Epithelial cell of proximal tubule (primary cell): ENCODE results near the gene GLS. TPM values are rescaled to one million over a fixed set of nuclear protein-coding genes. Genes with fewer than 3 reads are reported as not detected.

Experiments
- DNase-seq: peaks from one replicate; pipeline ENCODE4 v3.0.0-alpha.2; 2011; ENCODE audit warnings: low read depth
- H3K4me3 ChIP-seq: 2 replicates; pipeline ENCODE4 v1.5.1; 2011; ENCODE audit warnings: low read depth, mild to moderate bottlenecking, low read length
- total RNA-seq: library from RNA; depleted of rRNA; stranded (reverse); fragments of >200 nt; gene quantifications from 2 replicates; pipeline ENCODE4 v1.2.3, GENCODE V29; 2015
- TF ChIP-seq, protein P1 (sequence below): conservative IDR thresholded peaks from 2 replicates; pipeline ENCODE4 v1.5.1; 2012; ENCODE audit warnings: low read depth, mild to moderate bottlenecking, low read length

The GLS gene
- total RNA-seq, 1 donor from 2014 or later, result 246 TPM

DNA sequence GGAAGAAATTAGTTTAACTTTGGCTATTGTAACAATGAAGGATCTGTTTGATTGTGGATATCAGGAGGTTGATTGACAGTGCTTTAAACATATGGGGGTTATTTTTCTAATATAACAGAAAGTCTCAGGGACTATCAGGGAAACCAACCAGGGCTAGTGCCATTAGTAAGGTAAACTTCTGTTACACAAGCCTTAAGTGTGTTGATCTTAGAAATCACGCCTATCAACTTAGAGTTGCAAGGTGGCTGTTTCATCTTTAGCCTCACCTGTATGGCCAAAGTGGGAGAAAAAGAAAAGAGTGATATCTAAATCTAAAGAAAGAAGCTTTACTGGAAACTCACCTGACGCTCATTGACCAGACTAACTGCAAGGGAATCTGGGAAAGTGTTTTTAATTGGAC lies 62.1 kb downstream of the GLS start:
- no peak for DNase-seq

DNA sequence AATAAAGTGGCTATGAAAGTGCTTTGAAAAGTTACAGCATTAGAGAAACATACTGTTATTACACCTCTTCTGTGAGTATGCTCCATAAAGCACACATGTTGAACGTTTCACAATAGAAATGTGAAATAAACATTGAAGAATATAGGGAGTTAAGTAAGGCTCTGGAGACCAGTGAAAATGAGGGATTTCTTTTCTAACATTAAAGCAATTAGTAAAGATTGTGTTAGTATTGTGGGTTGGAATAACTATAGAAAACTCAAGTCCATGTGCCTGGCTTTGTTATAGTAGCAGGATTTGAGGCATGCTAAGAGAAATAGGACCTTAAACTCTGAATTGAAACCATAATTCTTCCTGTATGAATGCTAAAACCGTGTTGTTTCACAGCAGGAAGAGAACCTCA lies 63.1 kb downstream of the GLS start:
- no peak for DNase-seq
- H3K4me3 ChIP-seq, result no peak overlapping the region
- TF ChIP-seq, protein P1, sequence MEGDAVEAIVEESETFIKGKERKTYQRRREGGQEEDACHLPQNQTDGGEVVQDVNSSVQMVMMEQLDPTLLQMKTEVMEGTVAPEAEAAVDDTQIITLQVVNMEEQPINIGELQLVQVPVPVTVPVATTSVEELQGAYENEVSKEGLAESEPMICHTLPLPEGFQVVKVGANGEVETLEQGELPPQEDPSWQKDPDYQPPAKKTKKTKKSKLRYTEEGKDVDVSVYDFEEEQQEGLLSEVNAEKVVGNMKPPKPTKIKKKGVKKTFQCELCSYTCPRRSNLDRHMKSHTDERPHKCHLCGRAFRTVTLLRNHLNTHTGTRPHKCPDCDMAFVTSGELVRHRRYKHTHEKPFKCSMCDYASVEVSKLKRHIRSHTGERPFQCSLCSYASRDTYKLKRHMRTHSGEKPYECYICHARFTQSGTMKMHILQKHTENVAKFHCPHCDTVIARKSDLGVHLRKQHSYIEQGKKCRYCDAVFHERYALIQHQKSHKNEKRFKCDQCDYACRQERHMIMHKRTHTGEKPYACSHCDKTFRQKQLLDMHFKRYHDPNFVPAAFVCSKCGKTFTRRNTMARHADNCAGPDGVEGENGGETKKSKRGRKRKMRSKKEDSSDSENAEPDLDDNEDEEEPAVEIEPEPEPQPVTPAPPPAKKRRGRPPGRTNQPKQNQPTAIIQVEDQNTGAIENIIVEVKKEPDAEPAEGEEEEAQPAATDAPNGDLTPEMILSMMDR, result no peak

More for the DNA sequence above, 62.1 kb downstream of the GLS start:
- TF ChIP-seq, protein P1, result no peak
- H3K4me3 ChIP-seq, result no peak overlapping the region

DNA sequence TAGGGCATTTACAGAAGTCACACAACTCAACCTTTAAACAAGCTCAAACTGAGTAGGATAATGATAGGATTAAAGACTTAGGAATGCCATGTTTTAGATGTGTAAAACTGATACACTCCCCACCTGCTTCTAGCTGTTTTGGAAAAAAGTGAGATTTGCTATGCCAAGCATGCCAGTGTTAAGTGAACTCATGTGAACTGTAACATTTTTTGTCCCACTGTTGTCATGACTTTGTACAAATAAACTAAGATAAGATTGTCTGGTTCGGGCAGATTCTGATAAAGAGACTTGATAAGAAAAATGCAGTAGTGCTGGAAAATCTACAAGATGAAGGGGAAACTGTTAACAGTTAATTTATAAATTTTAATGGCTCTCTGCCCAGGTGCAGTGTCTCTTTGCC lies 66.5 kb downstream of the GLS start:
- TF ChIP-seq, protein P1, result no peak

DNA sequence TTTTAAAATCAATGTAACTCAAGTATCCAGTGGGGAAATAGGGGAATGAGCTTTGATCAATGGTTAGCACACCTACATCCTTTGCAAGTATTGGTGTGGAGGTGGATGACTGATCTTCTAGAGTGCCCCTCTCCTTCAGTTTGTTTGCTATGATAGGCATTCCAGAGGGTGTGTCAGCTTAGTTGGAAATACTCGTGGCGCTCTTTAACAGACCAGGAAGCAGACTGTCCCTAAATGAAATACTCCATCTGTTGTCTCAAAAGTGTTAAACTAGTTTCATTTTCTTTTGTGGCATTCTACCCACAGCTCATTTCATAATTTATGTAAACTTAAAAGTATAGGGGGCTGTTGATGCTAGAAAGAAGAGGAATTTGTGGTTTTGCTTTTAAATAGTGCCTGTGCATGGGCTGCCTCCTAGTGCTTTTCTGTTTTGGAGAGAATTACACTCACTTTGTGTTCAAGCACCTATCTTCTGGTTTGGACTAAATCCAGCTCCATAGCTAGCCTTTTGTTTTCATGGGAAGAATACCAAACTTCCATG lies 67.2 kb downstream of the GLS start:
- H3K4me3 ChIP-seq, result no peak overlapping the region
- TF ChIP-seq, protein P1, result no peak
- DNase-seq, result no peak

More for the DNA sequence above, 66.5 kb downstream of the GLS start:
- DNase-seq, result no peak
- H3K4me3 ChIP-seq, result no peak overlapping the region

DNA sequence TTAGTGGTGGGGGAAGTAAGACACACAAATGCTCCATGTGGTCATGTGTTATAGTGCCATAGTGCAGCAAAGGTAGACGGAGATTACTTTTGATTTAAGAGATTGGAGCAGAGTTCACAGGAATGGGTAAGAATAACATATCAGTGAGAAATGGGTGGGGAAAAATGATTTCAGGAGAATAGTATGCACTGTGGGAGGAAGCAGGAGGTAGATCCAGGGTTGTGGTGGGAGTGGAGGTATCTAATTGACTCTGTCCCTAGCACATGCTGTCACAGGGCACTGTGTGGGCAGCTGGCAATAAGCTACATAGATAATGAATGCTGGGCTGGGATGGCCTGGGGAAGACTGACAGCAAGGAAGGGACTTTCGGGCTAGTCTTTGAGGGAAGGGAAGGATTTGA lies 68.0 kb downstream of the GLS start:
- DNase-seq, result no peak
- no peak overlapping the region for H3K4me3 ChIP-seq
- TF ChIP-seq, protein P1, result no peak

DNA sequence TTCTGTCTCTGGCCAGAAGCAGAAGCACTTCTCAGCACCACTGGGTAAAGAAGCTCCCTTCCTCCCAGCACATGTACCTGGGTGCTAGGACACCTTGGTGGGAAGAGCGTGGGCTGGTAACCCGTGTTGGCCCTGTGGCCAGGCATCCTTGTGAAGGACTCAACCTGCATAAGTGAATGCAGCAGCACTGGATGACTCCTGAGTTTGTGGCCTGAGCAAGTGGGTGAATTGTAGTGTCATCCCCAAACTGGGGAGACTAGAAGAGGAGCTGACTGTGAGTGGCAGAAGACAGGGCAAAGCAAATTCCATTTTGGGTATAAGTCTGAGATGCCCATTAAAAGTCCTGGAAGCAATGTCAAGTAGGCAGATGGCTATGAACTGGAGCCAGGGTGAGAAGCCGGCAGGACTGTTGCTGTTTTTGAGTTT lies 70.0 kb downstream of the GLS start:
- TF ChIP-seq, protein P1, result no peak
- H3K4me3 ChIP-seq, result no peak overlapping the region
- no peak for DNase-seq

DNA sequence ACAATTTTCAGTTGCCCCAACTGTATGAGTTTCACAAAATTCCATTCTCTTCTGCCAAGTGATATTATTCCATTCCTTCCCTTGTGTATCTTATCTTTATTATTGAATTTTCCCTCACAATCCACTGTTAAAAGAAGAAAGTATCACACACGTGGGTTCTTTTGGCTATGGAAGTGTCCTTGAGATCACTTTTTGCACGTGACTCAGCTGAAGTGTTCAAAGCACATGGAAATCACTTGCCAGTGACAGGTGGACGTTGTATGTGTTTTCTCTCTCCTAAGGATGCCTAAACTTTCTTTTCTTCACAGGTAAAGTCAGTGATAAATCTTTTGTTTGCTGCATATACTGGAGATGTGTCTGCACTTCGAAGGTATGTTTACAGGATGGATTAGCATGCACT lies 72.6 kb downstream of the GLS start:
- no peak overlapping the region for H3K4me3 ChIP-seq
- no peak for DNase-seq
- TF ChIP-seq, protein P1, result no peak
